GM21737 (cell line): ENCODE results near the gene FAM50A.

ENCODE experiments used
- ATAC-seq: cut with Tn5 transposase; IDR thresholded peaks from one replicate; pipeline ENCODE4 v1.9.1; 2021; ENCODE audit warnings: mild to moderate bottlenecking, moderate library complexity; ENCODE audit not compliant: unreplicated experiment

The FAM50A gene

GRCh38 chrX:154463611-154464220 lies 19.8 kb downstream of the FAM50A start:
- ATAC-seq: no peak

GRCh38 chrX:154464806-154465365 lies 20.9 kb downstream of the FAM50A start:
- ATAC-seq: no peak

GRCh38 chrX:154465601-154466000 lies 21.7 kb downstream of the FAM50A start:
- ATAC-seq: no peak

GRCh38 chrX:154466036-154466435 lies 22.1 kb downstream of the FAM50A start:
- no peak for ATAC-seq

GRCh38 chrX:154466907-154467306 lies 23.0 kb downstream of the FAM50A start:
- no peak for ATAC-seq

DNA sequence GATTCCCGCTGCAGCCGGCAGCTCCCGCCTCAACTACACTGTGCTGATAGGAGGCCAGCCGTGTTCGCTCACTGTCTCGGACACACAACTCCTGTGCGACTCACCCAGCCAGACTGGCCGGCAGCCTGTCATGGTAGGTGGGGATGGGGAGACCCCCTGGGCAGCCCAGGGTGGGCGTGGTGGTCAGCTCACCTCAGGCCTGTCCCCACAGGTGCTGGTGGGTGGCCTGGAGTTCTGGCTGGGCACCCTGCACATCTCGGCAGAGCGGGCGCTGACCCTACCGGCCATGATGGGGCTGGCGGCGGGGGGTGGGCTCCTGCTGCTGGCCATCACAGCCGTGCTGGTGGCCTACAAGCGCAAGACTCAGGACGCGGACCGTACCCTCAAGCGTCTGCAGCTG lies 23.6 kb downstream of the FAM50A start:
- ATAC-seq: no peak

- no peak for ATAC-seq
These were observed 24.3 kb downstream of the FAM50A start for GRCh38 chrX:154468217-154468616.

- no peak for ATAC-seq
These were observed 25.2 kb downstream of the FAM50A start for GRCh38 chrX:154469114-154469513.

DNA sequence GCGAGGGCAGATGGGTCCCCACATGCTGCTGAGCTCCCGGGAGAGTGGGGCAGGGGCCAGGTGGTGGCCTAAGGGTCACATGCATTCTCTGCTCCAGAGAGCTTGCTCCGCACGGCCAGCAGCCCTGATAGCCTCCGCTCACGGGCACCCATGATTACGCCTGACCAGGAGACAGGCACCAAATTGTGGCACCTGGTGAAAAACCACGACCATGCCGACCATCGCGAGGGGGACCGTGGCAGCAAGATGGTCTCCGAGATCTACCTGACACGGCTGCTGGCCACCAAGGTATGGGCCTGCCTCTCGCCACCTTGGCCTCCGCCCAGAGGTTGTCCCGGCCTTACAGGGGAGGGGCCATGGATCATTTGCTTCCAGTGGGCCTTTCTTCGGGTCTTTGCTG lies 25.9 kb downstream of the FAM50A start:
- no peak for ATAC-seq

DNA sequence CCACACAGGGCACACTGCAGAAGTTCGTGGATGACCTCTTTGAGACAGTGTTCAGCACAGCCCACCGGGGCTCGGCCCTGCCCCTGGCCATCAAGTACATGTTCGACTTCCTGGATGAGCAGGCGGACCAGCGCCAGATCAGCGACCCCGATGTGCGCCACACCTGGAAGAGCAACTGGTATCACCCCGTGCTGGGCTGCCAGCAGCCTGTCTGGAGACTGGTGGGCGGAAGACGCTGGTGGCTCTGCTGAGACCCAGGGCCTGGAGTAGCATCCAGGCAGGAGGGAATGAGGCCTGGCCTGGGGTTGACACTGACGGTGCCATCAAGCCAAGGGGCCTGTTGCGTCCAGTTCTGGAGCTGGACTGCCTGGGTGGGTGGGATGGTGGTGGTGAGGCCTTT lies 26.5 kb downstream of the FAM50A start:
- no peak for ATAC-seq

DNA sequence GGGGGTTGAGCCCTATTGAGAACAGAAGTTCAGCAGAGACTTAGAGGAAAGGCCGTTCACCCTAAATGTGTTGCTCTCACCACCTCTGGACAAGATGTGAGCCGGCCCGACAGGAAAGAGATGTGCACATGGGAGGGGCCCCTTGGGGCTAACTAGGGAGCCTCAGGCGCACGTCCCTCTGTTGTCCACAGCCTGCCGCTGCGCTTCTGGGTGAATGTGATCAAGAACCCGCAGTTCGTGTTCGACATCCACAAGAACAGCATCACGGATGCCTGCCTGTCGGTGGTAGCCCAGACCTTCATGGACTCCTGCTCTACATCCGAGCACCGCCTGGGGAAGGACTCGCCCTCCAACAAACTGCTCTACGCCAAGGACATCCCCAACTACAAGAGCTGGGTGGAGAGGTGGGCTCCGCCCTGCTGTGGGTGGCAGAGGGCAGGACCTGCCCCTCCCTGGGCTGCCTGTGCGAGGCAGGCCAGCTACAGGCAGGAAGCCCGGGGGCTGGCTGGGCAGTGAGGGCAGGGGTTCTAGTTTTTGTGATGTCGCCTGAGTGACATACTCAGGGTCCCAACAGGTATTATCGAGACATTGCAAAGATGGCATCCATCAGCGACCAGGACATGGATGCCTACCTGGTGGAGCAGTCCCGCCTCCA lies 27.1 kb downstream of the FAM50A start:
- ATAC-seq: no peak

DNA sequence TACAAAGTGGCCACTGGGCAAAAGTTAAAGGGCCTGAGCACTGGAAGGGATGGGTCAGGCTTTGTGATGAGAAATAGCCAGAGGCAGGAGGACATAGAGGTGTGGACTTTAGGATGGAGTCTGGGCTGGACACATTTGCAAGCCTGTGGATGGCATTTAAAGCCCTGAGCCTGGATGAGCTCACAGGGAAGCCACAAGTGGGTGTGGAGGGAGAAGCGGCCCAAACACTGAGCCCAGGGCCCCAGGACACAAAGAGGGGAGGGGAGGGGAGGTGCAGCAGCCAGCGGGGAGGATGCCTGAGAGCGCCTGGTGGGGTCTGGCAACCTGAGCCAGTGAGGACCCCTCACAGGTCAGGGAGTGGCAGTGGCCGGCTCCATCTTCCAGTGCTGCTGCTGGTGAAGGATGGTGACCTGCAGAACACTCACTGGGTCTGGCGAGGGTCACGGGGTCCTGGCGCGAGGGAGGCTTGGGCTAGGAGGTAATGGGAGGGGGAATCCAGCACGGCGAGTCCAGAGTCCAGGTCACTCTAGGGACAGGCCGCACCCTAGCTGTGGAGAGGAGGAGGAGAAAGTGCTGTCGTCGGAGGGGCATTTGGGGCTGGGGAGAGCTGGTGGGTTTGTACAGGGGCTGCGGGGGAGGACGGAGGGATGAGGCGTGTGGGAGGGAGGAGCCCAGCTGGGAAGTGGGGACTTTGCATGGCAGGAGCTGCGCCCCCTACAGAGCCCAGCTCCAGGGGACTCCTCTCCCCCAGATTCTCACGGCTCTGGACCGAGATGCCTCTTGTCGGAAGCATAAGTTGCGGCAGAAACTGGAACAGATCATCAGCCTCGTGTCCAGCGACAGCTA lies 28.1 kb downstream of the FAM50A start:
- no peak for ATAC-seq

DNA sequence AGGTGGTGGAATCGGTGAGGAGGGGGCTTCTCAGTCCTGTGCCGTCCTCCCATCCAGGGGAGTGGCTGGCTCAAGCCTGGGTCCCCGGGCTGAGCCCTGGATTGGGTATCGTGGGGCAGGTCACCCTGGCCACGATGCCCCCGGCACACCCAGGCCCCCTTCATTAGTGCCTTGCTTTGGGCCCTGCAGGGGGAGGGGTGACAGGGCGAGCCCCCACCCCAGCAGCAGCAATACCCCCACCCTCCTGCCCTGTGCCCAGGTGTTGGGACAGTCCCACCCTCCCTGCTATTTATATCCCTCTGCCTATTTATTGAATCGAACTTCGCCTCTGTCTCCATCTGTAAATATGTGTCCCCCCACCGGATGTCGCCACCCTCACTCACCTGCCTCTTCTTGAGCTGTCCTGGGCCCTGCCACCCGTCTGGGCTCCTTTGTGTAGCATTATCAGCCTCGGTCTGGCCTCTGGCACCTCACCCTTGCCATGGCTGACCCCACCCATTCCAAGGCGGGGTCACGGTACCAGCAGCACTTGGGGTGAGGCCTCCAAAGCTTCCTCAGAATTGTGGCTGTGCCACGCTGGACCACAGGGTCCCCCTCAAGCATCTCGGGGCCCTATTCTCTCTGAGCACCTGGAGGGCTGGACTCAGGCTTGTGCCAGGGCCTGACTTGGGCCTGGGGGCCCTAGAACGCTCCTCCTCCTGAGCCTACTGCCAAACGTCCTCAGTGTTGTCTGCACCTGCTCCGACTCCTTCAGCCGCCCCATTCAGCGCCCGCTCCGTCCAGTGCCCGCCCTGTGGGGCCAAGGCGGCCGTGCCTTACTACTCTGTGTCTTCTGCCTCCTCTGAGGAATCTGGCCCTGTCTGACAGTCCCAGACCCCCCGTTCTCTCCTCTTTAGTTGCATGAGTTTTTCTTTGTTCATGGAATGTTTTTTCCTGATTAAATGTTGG lies 29.0 kb downstream of the FAM50A start:
- no peak for ATAC-seq

DNA sequence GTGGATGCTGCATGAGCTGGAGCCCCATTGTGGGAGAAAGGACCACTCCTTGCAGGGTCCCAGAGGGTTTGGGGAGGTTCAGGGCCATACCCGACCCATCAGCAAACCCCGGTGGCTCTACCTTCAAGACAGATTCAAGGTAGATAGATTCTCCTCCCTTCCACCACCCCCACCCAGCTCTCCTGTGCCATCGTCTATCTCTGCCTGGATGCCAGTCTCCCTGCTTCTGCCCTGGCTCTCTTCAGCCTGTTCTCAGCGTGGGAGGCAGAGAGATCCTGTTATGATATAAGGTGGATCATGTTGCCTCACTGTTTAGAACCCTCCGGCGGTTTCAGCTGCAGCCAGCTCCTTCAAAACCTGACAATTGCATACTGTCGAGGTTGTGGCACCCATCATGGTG lies 29.7 kb downstream of the FAM50A start:
- ATAC-seq: no peak

GRCh38 chrX:154476821-154477220 lies 32.9 kb downstream of the FAM50A start:
- no peak for ATAC-seq

DNA sequence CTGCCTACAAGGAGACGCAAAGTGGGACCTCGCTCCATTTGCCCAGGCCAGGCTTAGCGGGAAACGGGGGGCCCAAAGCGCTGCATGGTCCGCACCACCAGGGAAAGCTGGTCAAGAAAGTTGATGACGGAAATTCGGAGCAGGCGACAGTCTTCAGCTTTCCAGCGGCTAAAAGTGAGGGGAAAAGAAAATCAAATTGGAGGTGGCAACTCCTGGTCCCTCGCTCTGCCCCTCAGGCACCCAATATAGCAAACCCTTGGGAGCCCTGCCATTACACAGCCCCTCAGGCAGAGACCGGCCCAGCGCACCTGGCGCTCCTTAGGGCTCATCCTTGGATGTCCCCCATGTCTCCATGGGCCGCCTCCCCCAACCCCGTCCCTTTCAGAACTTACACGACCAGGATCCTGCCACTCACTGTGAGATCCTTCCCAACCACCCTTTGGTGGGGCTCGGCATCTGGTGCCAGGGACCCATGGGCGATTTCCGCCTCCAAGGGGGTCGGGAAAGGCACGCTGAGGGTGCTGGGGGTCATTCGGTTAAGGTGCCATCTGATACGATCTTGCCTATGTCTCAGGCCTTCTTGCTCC lies 34.0 kb downstream of the FAM50A start:
- ATAC-seq: no peak

GRCh38 chrX:154478728-154479622 lies 35.0 kb downstream of the FAM50A start, which contains the start of gene LAGE3:
Gene LAGE3, minus strand, starts transcription at chrX:154479281. Its CDS starts 366 bp downstream, at chrX:154478915.
- peak; percentile 84 for ATAC-seq

DNA sequence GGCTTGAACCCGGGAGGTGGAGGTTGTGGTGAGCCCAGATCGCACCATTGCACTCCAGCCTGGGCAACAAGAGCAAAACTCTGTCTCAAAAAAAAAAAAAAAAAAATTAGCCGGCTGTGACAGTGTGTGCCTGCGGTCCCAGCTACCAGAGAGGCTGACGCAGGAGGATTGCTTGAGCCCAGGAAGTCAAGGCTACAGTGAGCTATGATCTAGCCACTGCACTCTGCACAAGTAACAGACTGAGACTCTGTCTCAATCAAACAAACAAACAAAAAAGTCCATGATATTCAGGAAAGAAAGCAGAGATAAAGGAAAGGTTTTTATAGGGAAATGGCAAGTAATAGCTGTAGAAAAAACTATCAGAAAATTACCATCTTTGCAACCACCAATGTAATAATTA lies 37.3 kb downstream of the FAM50A start:
- ATAC-seq: no peak
